GM21528 (cell line): ENCODE results near the gene PEX5L.
"Not testable (repeated sequence)": the region's sequence is repeated elsewhere in the genome, so short reads cannot be mapped to it uniquely, and the experiment has no call there.

ENCODE experiments used
- ATAC-seq: cut with Tn5 transposase; IDR thresholded peaks from one replicate; pipeline ENCODE4 v1.9.1; 2021; ENCODE audit warnings: mild to moderate bottlenecking, moderate library complexity; ENCODE audit not compliant: unreplicated experiment, low FRiP score

The PEX5L gene

GRCh38 chr3:180017846-180018245 is 18.9 kb downstream of the PEX5L start:
- no peak for ATAC-seq

- no peak for ATAC-seq
These were observed 24.8 kb downstream of the PEX5L start for GRCh38 chr3:180011927-180012326.

- not testable (repeated sequence) for ATAC-seq
These were observed 28.4 kb downstream of the PEX5L start for GRCh38 chr3:180008318-180008717.

GRCh38 chr3:180004542-180004941 is 32.2 kb downstream of the PEX5L start:
- ATAC-seq: no peak

GRCh38 chr3:180002006-180002405 is 34.7 kb downstream of the PEX5L start:
- ATAC-seq: no peak

GRCh38 chr3:180000500-180000899 is 36.2 kb downstream of the PEX5L start:
- no peak for ATAC-seq

DNA sequence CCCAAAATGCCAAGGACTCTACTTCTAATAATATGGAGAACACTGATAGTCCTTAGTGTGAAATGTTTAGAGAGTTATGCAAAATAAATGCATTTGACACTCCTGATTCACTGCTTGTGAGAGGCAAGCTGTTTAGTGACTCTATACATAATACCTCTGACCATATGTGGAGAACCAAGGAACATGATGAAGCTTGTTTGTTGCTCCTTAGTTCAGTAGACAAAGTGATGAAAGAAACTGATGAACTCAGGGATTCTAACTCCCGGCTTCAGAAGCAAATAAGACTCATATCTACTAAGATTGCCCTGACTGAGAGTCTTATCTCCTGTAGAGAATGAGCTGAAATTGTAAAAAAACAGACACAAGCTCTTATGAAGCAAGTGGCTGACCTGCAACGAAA is 41.3 kb downstream of the PEX5L start:
- no peak for ATAC-seq

- ATAC-seq: no peak
These were observed 44.9 kb downstream of the PEX5L start for GRCh38 chr3:179991883-179992282.

DNA sequence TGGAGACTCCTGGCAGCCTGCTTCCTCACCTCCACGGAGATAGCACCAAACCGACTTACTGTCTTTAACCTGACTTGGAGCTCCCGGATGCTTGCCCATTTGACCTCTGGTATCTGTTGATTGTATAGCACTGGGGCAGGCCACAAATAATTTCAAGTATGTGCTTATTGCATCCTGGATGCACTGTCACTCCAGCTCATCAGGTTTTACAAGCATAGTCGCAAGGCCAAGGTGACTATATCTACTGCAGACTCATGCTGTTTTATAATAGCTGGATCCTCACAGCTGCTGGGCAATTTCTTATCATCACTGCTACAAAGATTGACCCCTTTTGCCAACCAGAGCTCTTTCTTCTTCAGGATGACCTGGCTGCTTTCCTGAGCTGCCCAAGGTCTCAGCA is 45.6 kb downstream of the PEX5L start:
- no peak for ATAC-seq

GRCh38 chr3:179981646-179982045 is 55.1 kb downstream of the PEX5L start:
- ATAC-seq: no peak

DNA sequence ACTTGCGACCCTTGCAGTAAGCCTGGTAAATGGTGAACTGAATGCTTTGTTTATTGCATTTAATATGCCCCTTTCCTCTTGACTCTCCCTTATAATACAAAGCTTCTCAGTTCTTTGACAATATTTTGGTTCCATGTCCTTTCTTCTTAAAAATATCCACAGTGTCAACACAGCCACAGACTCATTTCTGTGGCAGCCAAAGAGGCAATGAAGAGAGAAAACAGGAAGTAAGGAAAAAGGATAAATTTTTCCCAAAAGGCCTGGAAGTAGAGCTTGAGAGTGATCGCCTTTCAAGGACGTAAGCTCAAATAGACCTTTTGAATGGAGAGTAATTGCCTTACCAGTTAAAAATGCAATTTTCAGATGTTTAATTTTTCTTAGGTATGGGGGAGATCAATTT is 59.4 kb downstream of the PEX5L start:
- no peak for ATAC-seq

DNA sequence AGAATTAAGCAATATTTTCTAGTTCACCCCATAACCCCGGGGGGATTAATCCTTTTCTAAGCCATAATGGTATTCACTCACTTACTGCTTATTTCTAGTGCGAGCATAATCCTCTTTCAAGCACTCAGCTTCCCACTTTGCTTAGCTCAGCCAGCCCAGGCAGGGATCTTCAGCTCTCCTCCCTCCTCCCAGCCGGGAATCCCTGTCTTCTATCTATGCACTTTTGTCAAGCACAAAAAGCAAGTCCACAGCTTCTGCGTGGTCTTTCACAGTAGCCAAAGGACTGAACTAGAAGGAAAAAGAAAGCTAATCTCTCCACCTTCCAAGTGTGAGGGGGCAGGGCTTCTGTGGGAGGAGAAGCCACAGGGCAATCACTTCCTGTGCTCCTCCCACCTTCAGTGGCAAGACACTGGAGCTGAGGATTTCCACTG is 62.8 kb downstream of the PEX5L start:
- ATAC-seq: peak; percentile 63

DNA sequence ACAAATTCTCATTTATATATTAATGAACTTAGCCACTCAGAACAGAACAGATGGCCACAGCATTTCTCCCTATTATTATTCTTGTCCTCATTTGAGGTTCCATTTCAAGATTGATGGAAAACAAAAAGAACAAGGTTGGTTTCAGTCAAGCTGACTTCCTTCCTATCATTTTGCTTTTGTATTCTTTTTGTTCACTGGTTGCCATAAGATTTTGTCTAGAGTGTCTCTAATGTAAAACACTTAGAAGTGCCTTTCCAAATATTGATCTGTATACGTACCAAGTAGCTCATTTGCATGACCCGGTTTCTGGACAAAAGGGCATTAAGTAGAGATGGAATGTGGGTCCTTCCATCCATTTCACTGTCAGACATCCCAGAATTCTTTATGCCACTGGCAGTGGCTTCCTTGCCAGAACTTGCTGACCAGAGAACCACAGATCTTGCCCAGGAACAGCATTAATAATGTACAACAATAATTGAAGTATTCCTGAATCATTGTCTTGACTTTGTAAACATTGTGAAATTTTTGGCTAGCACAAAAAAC is 63.8 kb downstream of the PEX5L start:
- no peak for ATAC-seq

- ATAC-seq: no peak
These were observed 65.5 kb downstream of the PEX5L start for GRCh38 chr3:179971280-179971679.

DNA sequence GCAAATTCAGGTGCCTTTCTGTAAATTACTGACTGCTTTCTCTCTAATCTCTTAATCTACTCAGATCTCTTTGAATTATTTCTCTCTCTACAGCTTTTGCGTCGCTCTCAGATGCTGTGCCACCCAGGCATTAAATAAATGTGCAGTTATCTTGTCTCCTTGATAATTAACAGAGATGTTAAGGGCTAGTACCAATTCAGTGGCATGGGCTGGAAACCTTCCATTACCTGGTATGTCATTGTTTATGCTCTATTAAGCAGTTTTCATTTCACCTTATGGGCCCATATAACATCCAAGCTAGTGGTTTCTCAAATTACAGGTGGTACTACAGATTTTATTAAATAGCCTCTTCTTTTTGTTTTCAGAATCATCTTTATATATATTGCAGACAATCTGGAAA is 66.0 kb downstream of the PEX5L start:
- ATAC-seq: no peak

DNA sequence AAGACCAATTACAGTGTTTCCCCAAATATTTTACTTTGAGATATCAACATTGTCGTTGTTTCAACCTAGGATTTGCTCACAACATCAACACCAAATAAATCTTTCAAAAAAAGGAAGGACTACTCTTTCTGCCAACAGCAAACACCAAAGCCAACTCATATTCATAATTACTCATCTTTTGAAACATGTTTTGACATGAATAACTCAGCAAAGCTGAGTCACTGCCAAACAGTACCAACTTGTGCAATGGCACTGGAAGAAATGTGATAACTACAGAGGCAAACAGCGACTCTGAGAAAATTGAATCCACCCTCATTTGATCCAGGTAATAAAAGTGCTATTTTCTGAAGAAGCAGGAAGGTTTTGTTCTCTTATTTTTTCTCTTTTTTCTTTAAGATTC is 67.2 kb downstream of the PEX5L start:
- no peak for ATAC-seq

- ATAC-seq: peak; percentile 84
These were observed 69.1 kb downstream of the PEX5L start for GRCh38 chr3:179967622-179968021.

DNA sequence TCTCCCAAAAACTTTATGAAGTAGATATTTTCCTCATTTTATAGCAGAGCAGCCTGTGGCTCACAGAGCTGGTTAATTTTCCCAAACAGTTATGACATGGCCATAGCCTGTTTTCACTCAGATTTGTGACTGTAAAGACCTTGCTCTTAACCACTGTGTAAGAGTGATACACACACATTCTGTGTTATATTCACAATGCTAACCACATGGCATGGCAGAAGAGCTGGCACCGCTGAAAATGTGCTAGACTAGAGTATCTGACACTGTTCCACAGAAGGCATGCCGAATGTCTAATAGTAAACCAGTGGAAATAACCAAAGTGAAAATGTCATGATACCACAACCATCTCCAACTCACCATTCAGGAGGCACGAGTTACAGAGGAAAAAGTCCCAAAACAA is 71.8 kb downstream of the PEX5L start:
- ATAC-seq: no peak

- ATAC-seq: no peak
These were observed 73.9 kb downstream of the PEX5L start for GRCh38 chr3:179962629-179963387.

DNA sequence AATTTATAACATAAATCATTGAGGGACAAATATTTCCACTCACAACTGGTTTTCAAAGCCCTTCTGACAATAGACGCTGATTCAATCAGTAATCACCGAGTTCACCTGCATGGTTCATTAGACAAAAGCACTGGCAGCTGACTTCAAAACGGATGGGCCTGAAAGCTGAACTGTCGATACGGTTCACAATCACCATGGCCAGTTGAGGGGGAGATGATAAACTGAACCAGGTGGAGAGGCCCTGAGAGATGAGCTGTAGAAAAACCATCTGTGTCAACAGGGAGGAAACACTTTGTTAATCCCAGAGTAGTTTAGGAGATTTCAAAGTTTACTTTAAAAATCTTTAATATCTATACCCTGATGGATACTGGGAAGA is 75.0 kb downstream of the PEX5L start:
- peak; percentile 77 for ATAC-seq

GRCh38 chr3:179961071-179961702 is 75.5 kb downstream of the PEX5L start:
- ATAC-seq: peak; percentile 34

- no peak for ATAC-seq
These were observed 78.0 kb downstream of the PEX5L start for GRCh38 chr3:179958759-179959158.
